Bronchial epithelial cell (primary cell): ENCODE measurements around the gene RBBP9. TPM values are rescaled to one million over a fixed set of nuclear protein-coding genes. Genes with fewer than 3 reads are reported as not detected.

Source experiments
- DNase-seq: peaks from one replicate; pipeline ENCODE4 v3.0.0-alpha.2; 2010; ENCODE audit warnings: low read depth
- FAIRE-seq: peaks from 2 replicates; lab custom pipeline; 2011; peaks lifted over from hg19 to GRCh38; lab: Jason Lieb, UNC
- H3K27me3 ChIP-seq: 2 replicates; pipeline ENCODE4 v1.5.1; 2011; ENCODE audit warnings: low read length; ENCODE audit not compliant: control insufficient read depth, insufficient read depth
- H3K36me3 ChIP-seq: 2 replicates; pipeline ENCODE4 v1.5.1; 2011; ENCODE audit warnings: low read length; ENCODE audit not compliant: control insufficient read depth, insufficient read depth
- H3K4me3 ChIP-seq: 2 replicates; pipeline ENCODE4 v1.5.1; 2011; ENCODE audit warnings: mild to moderate bottlenecking, low read depth, low read length, control low read depth
- CTCF ChIP-seq: IDR thresholded peaks from 2 replicates; pipeline ENCODE4 v1.5.1; 2011; ENCODE audit warnings: mild to moderate bottlenecking, moderate library complexity, low read length, control low read depth, inconsistent platforms; ENCODE audit not compliant: insufficient read depth, severe bottlenecking
- total RNA-seq: library from RNA; depleted of rRNA; stranded (reverse); fragments of >200 nt; gene quantifications from 2 replicates; pipeline ENCODE4 v1.2.1, GENCODE V29; 2014

The RBBP9 gene
- 12.0 and 18.2 TPM in 2 replicates for total RNA-seq

- FAIRE-seq (no peak), DNase-seq (peak; percentile 67)
- no peaks in the 10 kb centered on the region for H3K36me3 ChIP-seq
- H3K27me3 ChIP-seq = no peaks in the 10 kb centered on the region
- H3K4me3 ChIP-seq = peak within 1 kb of the TSS; percentile 73
- TF ChIP-seq CTCF = no peak
Observed at GRCh38 chr20:18496740-18497592, at the start of gene RBBP9. Gene RBBP9, minus strand, starts transcription at chr20:18497225. Its CDS starts 58 bp downstream, at chr20:18497167.

DNA sequence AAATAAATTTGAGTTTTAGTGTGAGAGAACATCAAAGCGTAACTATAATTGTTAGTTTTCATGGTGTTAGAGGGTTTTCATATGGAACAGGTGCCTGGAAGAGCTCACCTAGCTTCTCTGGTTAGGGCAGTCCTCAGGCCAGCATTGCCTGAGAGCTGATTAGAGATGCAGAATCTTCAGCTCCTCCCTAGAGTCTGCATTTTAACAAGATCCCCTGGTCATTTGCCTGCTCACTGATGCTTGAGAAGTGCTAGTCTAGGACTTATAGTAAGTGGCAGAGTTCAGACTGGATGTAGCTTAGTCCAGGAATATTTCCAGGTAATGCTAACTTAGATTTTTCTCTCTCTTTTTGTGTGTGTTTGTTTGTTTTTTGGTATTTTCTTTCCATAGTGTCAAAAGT lies 48.5 kb upstream of the RBBP9 start:
- H3K4me3 ChIP-seq = no peak overlapping the region
- peaks cover 30% of the 10 kb centered on the region for H3K36me3 ChIP-seq
- FAIRE-seq = no peak
- H3K27me3 ChIP-seq = no peaks in the 10 kb centered on the region
- TF ChIP-seq CTCF = no peak
- no peak for DNase-seq

DNA sequence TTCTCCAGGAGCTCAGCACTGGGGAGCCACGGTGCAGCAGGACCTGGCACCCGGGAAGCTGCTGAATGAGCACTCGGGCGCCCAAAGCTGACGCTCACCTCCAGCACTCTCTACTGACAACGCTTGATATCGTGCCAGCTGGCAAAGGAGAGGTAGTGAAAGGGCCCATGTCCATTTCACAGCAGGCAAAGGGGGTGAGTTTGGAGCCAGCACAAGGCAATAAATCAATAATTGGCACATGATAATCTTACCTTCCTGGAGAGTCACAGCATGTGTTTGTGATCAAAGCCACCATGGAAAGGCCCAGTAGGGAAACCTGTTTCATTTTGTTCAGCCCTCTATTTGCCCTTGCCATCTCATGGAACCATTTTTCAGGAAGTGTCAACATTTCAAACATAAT lies 46.9 kb upstream of the RBBP9 start:
- H3K4me3 ChIP-seq = no peak overlapping the region
- TF ChIP-seq CTCF = no peak
- H3K27me3 ChIP-seq = no peaks in the 10 kb centered on the region
- H3K36me3 ChIP-seq = peaks cover 28% of the 10 kb centered on the region
- FAIRE-seq (no peak), DNase-seq (no peak)

GRCh38 chr20:18543216-18543615 lies 46.2 kb upstream of the RBBP9 start:
- Histone ChIP-seq H3K36me3 (peaks cover 25% of the 10 kb centered on the region), H3K4me3 (no peak overlapping the region), H3K27me3 (no peaks in the 10 kb centered on the region)
- TF ChIP-seq CTCF = no peak
- FAIRE-seq (no peak), DNase-seq (peak; percentile 39)

- H3K36me3 ChIP-seq = peaks cover 17% of the 10 kb centered on the region
- no peak overlapping the region for H3K4me3 ChIP-seq
- DNase-seq = peak; percentile 99
- no peaks in the 10 kb centered on the region for H3K27me3 ChIP-seq
- FAIRE-seq = no peak
- no peak for TF ChIP-seq CTCF
Observed at GRCh38 chr20:18541741-18542140, 44.7 kb upstream of the RBBP9 start.
